Adrenal gland (tissue), 19 donors: ENCODE data around the gene RPS25. TPM values are rescaled to one million over a fixed set of nuclear protein-coding genes. Genes with fewer than 3 reads are reported as not detected.

Source experiments
- DNase-seq, 7 donors: peaks; one replicate each; pipeline ENCODE4 v3.0.0-alpha.2; 2019 to 2020
- H3K27ac ChIP-seq, 5 donors: fragments of 200-600 bp; sonication (generic) in 4 of 5; 1 replicate in 3 of 5; 2 replicates in 2 of 5; pipeline versions ENCODE4 v1.5.1 to v1.8.0; 2016 to 2020; ENCODE audit warnings: mild to moderate bottlenecking in 1 of 5
- H3K27me3 ChIP-seq: fragments of 200-600 bp; 2 replicates; pipeline ENCODE4 v1.8.0; 2021
- H3K36me3 ChIP-seq, 2 donors: fragments of 200-600 bp; replicated peaks in 1 of 2; 1 replicate in 1 of 2; 2 replicates in 1 of 2; pipeline versions ENCODE4 v1.5.1 to v1.8.0; 2018 to 2022
- H3K4me1 ChIP-seq, 2 donors: fragments of 200-600 bp; replicated peaks in 1 of 2; 1 replicate in 1 of 2; 2 replicates in 1 of 2; pipeline versions ENCODE4 v1.5.1 to v1.8.0; 2018 to 2021
- H3K4me3 ChIP-seq, 4 donors: fragments of 200-600 bp; sonication (generic) in 3 of 4; one replicate each; pipeline ENCODE4 v1.5.1; 2016 to 2018
- H3K9me3 ChIP-seq, 3 donors: fragments of 200-600 bp; sonication (generic) in 1 of 3; replicated peaks in 1 of 3; 1 replicate in 2 of 3; 2 replicates in 1 of 3; pipeline versions ENCODE4 v1.5.1 to v1.8.0; 2016 to 2021
- POLR2A ChIP-seq, 2 donors: fragments of 450-650 bp; IDR thresholded peaks; one replicate each; pipeline ENCODE4 v1.6.1; 2017; ENCODE audit warnings: antibody characterized with exemption in 2 of 2, mild to moderate bottlenecking in 2 of 2, moderate library complexity in 1 of 2
- WGBS, 4 donors: extraction: QIAGEN DNeasy Blood & Tissue Kit in 2 of 4; methylation state at CpG; one replicate each; pipeline versions ENCODE4 v1.1.5 to v1.1.7; 2013 to 2017; 5-methylcytosine and 5-hydroxymethylcytosine counted together
- intact Hi-C, 2 donors: fragments of 100-400 bp; cut with DNase I; formaldehyde crosslinking; loops; one replicate each; pipeline versions ENCODE4 v1.14.1 to v1.15.0; 2022 to 2023
- long read RNA-seq, 10 donors: library from polyadenylated mRNA in 3 of 10; unstranded in 2 of 10; stranded (forward) in 1 of 10; transcript quantifications; one replicate each; pipeline ENCODE4 v2.0.0 and lab custom pipeline, GENCODE V29; 2021 to 2026
- polyA plus RNA-seq, 3 donors: library from polyadenylated mRNA; stranded (reverse); fragments of 200-250 nt in 2 of 3; fragments of 350-450 nt in 1 of 3; fragmentation: Illumina TruSeq in 1 of 3; extraction: RNeasy Lipid Tissue Mini Kit (QIAGEN cat#74804) in 1 of 3; gene quantifications; one replicate each; pipeline ENCODE4 v1.2.3, GENCODE V29; 2013 to 2014
- total RNA-seq, 9 donors: library from RNA; depleted of rRNA in 4 of 9; stranded (reverse); fragments of >200 nt in 4 of 9; fragments of 120-200 nt in 1 of 9; fragmentation: NEBNext Ultra II Directional in 1 of 9; extraction: Animal tissue kit (Norgen Biotek cat#: 25700) in 1 of 9; gene quantifications; one replicate each; pipeline versions ENCODE4 v1.1.0 to v1.2.4, GENCODE V29; 2013 to 2023
- TF ChIP-seq, protein P1 (sequence below), 6 experiments: fragments of 450-650 bp in 4 of 6; fragments of 200-600 bp in 2 of 6; sonication (generic) in 1 of 6; IDR thresholded peaks; 1 replicate in 5 of 6; 2 replicates in 1 of 6; pipeline versions ENCODE4 v1.5.1 to v1.8.0; 2016 to 2021; ENCODE audit warnings: antibody characterized with exemption in 6 of 6, mild to moderate bottlenecking in 2 of 6, moderate library complexity in 1 of 6
- donor health status: healthy with polysubstance abuse.
- donor health status: Bipolar disorder and iron deficiency.
- donor health status: DM: yes; HTN: yes; CAD: no.
- donor health status: DM: no; HTN: no; CAD: no.
- donor health status: DM: no; HTN: no; CAD: no.
- donor health status: DM: yes; HTN: yes; CAD: no.

The RPS25 gene
- total RNA-seq (1,000 to 10,000 TPM in 5 of 9 donors, 100 to 1,000 TPM in 4; 935 to 1,825 (median 1,024) TPM), polyA plus RNA-seq (1,000 to 10,000 TPM; 1,048 to 1,678 (median 1,557) TPM)
- long read RNA-seq, donor 1, transcript RPS25-201 (2 exons, 1,078 nt) = minor isoform, 25 of 1,685 reads
- long read RNA-seq, donor 1, transcript RPS25-204 (3 exons, 1,462 nt) = minor isoform, 17 of 1,685 reads
- long read RNA-seq, donor 1, transcript RPS25-206 (5 exons, 508 nt) = minor isoform, 9 of 1,685 reads
- long read RNA-seq, donor 1, transcript RPS25-202 (5 exons, 835 nt) = major isoform, 1,269 of 1,685 reads
- long read RNA-seq, donor 1, partial matches to known transcripts = 177 of 1,685 reads
- long read RNA-seq, donor 1, other reads (novel, unspliced or antisense) = 181 of 1,685 reads
- long read RNA-seq, donor 2, transcript RPS25-204 (3 exons, 1,462 nt) = minor isoform, 19 of 1,105 reads
- long read RNA-seq, donor 2, transcript RPS25-201 (2 exons, 1,078 nt) = minor isoform, 12 of 1,105 reads
- long read RNA-seq, donor 2, transcript RPS25-202 (5 exons, 835 nt) = major isoform, 830 of 1,105 reads
- long read RNA-seq, donor 2, transcript RPS25-203 (5 exons, 711 nt) = minor isoform, 7 of 1,105 reads
- long read RNA-seq, donor 2, partial matches to known transcripts = 117 of 1,105 reads
- long read RNA-seq, donor 2, other reads (novel, unspliced or antisense) = 118 of 1,105 reads
- long read RNA-seq, donor 3, transcript RPS25-201 (2 exons, 1,078 nt) = minor isoform, 24 of 1,024 reads
- long read RNA-seq, donor 3, transcript RPS25-203 (5 exons, 711 nt) = minor isoform, 12 of 1,024 reads
- long read RNA-seq, donor 3, transcript RPS25-202 (5 exons, 835 nt) = major isoform, 760 of 1,024 reads
- long read RNA-seq, donor 3, transcript RPS25-204 (3 exons, 1,462 nt) = minor isoform, 12 of 1,024 reads
- long read RNA-seq, donor 3, partial matches to known transcripts = 149 of 1,024 reads
- long read RNA-seq, donor 3, other reads (novel, unspliced or antisense) = 67 of 1,024 reads
- long read RNA-seq, donor 4, transcript RPS25-202 (5 exons, 835 nt) = major isoform, 1,839 of 1,931 reads
- long read RNA-seq, donor 4, transcript RPS25-203 (5 exons, 711 nt) = minor isoform, 6 of 1,931 reads
- long read RNA-seq, donor 4, partial matches to known transcripts = 54 of 1,931 reads
- long read RNA-seq, donor 4, other reads (novel, unspliced or antisense) = 28 of 1,931 reads
- long read RNA-seq, donor 5, transcript RPS25-204 (3 exons, 1,462 nt) = minor isoform, 22 of 613 reads
- long read RNA-seq, donor 5, transcript RPS25-202 (5 exons, 835 nt) = major isoform, 570 of 613 reads
- long read RNA-seq, donor 5, partial matches to known transcripts = 8 of 613 reads
- long read RNA-seq, donor 5, other reads (novel, unspliced or antisense) = 8 of 613 reads
- long read RNA-seq, donor 6, transcript RPS25-203 (5 exons, 711 nt) = minor isoform, 7 of 1,880 reads
- long read RNA-seq, donor 6, transcript RPS25-204 (3 exons, 1,462 nt) = minor isoform, 12 of 1,880 reads
- long read RNA-seq, donor 6, transcript RPS25-202 (5 exons, 835 nt) = major isoform, 1,747 of 1,880 reads
- long read RNA-seq, donor 6, partial matches to known transcripts = 77 of 1,880 reads
- long read RNA-seq, donor 6, other reads (novel, unspliced or antisense) = 34 of 1,880 reads
- long read RNA-seq, donor 7, transcript RPS25-201 (2 exons, 1,078 nt) = minor isoform, 10 of 847 reads
- long read RNA-seq, donor 7, transcript RPS25-204 (3 exons, 1,462 nt) = minor isoform, 17 of 847 reads
- long read RNA-seq, donor 7, transcript RPS25-202 (5 exons, 835 nt) = major isoform, 615 of 847 reads
- long read RNA-seq, donor 7, partial matches to known transcripts = 111 of 847 reads
- long read RNA-seq, donor 7, other reads (novel, unspliced or antisense) = 91 of 847 reads
- long read RNA-seq, donor 8, transcript RPS25-201 (2 exons, 1,078 nt) = minor isoform, 27 of 1,741 reads
- long read RNA-seq, donor 8, transcript RPS25-203 (5 exons, 711 nt) = minor isoform, 9 of 1,741 reads
- long read RNA-seq, donor 8, transcript RPS25-204 (3 exons, 1,462 nt) = minor isoform, 15 of 1,741 reads
- long read RNA-seq, donor 8, transcript RPS25-202 (5 exons, 835 nt) = major isoform, 1,350 of 1,741 reads
- long read RNA-seq, donor 8, partial matches to known transcripts = 141 of 1,741 reads
- long read RNA-seq, donor 8, other reads (novel, unspliced or antisense) = 198 of 1,741 reads
- long read RNA-seq, donor 9, transcript RPS25-204 (3 exons, 1,462 nt) = minor isoform, 10 of 1,268 reads
- long read RNA-seq, donor 9, transcript RPS25-203 (5 exons, 711 nt) = minor isoform, 12 of 1,268 reads
- long read RNA-seq, donor 9, transcript RPS25-202 (5 exons, 835 nt) = major isoform, 934 of 1,268 reads
- long read RNA-seq, donor 9, transcript RPS25-201 (2 exons, 1,078 nt) = minor isoform, 39 of 1,268 reads
- long read RNA-seq, donor 9, partial matches to known transcripts = 144 of 1,268 reads
- long read RNA-seq, donor 9, other reads (novel, unspliced or antisense) = 124 of 1,268 reads
- long read RNA-seq, donor 10, transcript RPS25-201 (2 exons, 1,078 nt) = minor isoform, 13 of 769 reads
- long read RNA-seq, donor 10, transcript RPS25-202 (5 exons, 835 nt) = major isoform, 422 of 769 reads
- long read RNA-seq, donor 10, transcript RPS25-204 (3 exons, 1,462 nt) = minor isoform, 10 of 769 reads
- long read RNA-seq, donor 10, partial matches to known transcripts = 262 of 769 reads
- long read RNA-seq, donor 10, other reads (novel, unspliced or antisense) = 58 of 769 reads

DNA sequence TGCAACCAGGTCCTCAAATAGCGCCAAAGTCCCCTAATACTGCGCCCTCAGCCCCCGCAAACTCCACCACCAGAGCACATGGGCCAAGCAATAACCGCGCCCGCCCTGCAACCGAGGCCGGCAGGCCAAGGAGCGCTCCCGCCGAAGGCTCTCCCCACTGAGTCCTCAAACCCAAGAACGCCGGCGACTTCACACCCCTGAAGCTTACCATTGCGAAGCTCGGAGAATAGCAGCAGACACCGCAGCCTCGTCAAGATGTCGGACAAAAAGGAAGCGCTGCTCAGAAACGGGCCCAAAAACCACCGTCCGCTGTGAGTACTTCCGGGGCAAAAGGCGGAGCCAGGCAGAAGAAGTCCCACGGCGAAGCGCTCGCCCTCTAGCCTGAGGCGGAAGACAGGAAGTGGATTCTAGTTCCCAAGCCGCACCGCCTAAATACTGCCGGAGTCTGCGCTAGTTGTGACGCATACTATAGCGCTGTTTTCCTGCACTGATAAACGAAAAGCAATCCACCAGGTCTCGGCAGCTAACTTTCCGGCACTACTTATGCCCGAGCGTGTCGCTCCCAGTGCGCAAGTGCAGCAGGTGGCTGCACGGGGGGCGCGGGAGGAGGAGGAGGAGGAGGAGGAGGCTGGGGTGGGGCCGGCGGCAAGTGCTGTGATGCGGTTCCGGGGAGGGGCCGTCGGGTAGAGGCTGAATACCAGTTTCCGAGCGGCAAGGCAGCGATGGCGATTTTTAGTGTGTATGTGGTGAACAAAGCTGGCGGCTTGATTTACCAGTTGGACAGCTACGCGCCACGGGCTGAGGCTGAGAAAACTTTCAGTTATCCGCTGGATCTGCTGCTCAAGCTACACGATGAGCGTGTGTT lies at the start of gene RPS25, which contains the start of gene TRAPPC4:
TSS of gene RPS25 (minus strand) at position 270 of the 865 bp plus-strand sequence. CDS start at position 211, 59 bp downstream.
TSS of gene TRAPPC4 (plus strand) at position 693 of the 865 bp plus-strand sequence. CDS start at position 723, 30 bp downstream.
- 0 to 1% (median 1%) methylated on average over 37 to 63 of the region's 63 CpGs for WGBS, 4 donors
- intact Hi-C loops = loop anchor here in 1 of 2 donors (5.0 kb wide), 1 partner anchor 39 kb away; the partner anchor contains the start of gene HYOU1
- Histone ChIP-seq H3K27me3 (no peaks in the 10 kb centered on the region), H3K4me1 (peaks cover 25 to 39% of the 10 kb centered on the region in 2 donors), H3K27ac (peak within 1 kb of the TSS; percentile 90 to 97 (median 94)), H3K9me3 (no peaks in the 10 kb centered on the region), H3K36me3 (peaks cover 0 to 54% of the 10 kb centered on the region in 2 donors), H3K4me3 (peak within 1 kb of the TSS; percentile 75 to 92 (median 84))
- peak; percentile 92 to 98 (median 96) for DNase-seq
- TF ChIP-seq, protein P1, sequence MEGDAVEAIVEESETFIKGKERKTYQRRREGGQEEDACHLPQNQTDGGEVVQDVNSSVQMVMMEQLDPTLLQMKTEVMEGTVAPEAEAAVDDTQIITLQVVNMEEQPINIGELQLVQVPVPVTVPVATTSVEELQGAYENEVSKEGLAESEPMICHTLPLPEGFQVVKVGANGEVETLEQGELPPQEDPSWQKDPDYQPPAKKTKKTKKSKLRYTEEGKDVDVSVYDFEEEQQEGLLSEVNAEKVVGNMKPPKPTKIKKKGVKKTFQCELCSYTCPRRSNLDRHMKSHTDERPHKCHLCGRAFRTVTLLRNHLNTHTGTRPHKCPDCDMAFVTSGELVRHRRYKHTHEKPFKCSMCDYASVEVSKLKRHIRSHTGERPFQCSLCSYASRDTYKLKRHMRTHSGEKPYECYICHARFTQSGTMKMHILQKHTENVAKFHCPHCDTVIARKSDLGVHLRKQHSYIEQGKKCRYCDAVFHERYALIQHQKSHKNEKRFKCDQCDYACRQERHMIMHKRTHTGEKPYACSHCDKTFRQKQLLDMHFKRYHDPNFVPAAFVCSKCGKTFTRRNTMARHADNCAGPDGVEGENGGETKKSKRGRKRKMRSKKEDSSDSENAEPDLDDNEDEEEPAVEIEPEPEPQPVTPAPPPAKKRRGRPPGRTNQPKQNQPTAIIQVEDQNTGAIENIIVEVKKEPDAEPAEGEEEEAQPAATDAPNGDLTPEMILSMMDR (IDR thresholded peaks at IDR 0.05) = no peak
- TF ChIP-seq POLR2A (IDR thresholded peaks at IDR 0.05) = peak; percentile 51 to 69

DNA sequence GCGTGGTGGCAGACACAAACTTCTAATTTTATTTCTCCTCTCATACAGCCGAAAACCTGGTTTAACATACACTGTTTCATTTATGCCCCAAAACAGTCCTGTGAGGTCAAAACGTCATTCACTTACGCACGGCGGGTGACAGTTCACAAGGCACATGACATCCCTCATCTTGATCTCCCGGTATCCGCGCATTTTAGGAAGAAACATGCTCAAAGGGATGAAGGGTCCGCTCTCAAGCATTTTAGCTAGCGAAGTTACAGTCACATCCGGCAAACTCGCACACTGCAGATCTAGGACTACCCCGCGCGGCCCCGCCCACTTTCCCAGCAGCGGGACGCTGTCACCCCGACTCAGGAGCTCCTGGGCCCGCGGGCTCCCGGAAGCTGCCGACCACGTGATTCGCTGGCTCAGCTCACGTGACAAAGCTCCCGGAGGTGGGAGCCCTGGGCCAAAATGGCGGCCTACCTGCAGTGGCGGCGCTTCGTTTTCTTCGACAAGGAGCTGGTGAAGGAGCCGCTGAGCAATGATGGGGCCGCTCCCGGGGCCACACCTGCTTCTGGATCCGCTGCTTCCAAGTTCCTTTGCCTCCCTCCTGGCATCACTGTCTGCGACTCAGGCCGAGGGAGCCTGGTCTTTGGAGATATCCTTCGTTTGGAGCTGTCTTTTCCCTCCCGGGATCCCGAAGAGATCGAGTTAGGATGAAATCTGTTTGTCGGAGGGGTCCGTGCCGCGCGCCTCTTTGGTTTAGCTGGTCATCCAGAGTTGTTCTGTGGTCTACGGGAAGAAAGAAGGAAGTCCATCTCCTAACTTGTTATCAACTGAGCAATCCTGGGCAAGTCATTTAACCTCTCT lies 49.5 kb upstream of the RPS25 start, which contains the start of gene VPS11:
TSS of gene VPS11 (plus strand) at position 448 of the 852 bp plus-strand sequence. CDS start at position 454, 6 bp downstream.
- intact Hi-C loops = no loop called here

More for the DNA sequence above, 49.5 kb upstream of the RPS25 start, which contains the start of gene VPS11:
- 0 to 1% (median 0%) methylated on average over 30 to 49 of the region's 49 CpGs for WGBS, 4 donors
- peak; percentile 96 to 99 (median 98) for DNase-seq
- TF ChIP-seq, protein P1 (IDR thresholded peaks at IDR 0.05) = no peak
- TF ChIP-seq POLR2A (IDR thresholded peaks at IDR 0.05) = peak; percentile 40 to 87
- peak within 1 kb of the TSS; percentile 19 to 99 (median 77) for H3K4me3 ChIP-seq
- peaks cover 0 to 27% of the 10 kb centered on the region in 2 donors for H3K36me3 ChIP-seq
- H3K27ac ChIP-seq = peak within 1 kb of the TSS; percentile 81 to 91 (median 90)
- H3K4me1 ChIP-seq = peaks cover 6 to 13% of the 10 kb centered on the region in 2 donors
- no peaks in the 10 kb centered on the region for H3K9me3 ChIP-seq
- no peaks in the 10 kb centered on the region for H3K27me3 ChIP-seq
